Progenitor cell of endocrine pancreas (in vitro differentiated cells): ENCODE measurements around the gene IFI30. TPM values are rescaled to one million over a fixed set of nuclear protein-coding genes. Genes with fewer than 3 reads are reported as not detected.
A peak's percentile ranks its signal among the peaks of the same experiment; 100 is the strongest.

ENCODE experiments used
- DNase-seq: peaks from one replicate; pipeline ENCODE4 v3.0.0; 2021; ENCODE audit warnings: low spot score; ENCODE audit not compliant: unreplicated experiment
- H3K27ac Mint-ChIP-seq: 2 replicates; pipeline ENCODE4 v1.8.0; 2021; ENCODE audit warnings: mild to moderate bottlenecking, moderate library complexity, mixed read lengths
- H3K27me3 Mint-ChIP-seq: 2 replicates; pipeline ENCODE4 v1.8.0; 2021; ENCODE audit warnings: mixed read lengths
- H3K36me3 Mint-ChIP-seq: 2 replicates; pipeline ENCODE4 v1.8.0; 2022; ENCODE audit warnings: mixed read lengths; ENCODE audit not compliant: insufficient read depth
- H3K4me1 Mint-ChIP-seq: 2 replicates; pipeline ENCODE4 v1.8.0; 2021; ENCODE audit warnings: low read depth, mixed read lengths
- H3K4me3 Mint-ChIP-seq: 2 replicates; pipeline ENCODE4 v1.8.0; 2021; ENCODE audit warnings: low read depth, mild to moderate bottlenecking, moderate library complexity, mixed read lengths
- H3K9me3 Mint-ChIP-seq: 2 replicates; pipeline ENCODE4 v1.8.0; 2021; ENCODE audit warnings: low read depth, mixed read lengths
- total RNA-seq: library from RNA; stranded (reverse); gene quantifications from 2 replicates; pipeline ENCODE4 v1.2.1, GENCODE V29; 2021
- TF ChIP-seq, protein P1 (sequence below): fragments of 200-600 bp; sonication (generic); IDR thresholded peaks from one replicate; pipeline ENCODE4 v1.5.0; 2021; ENCODE audit warnings: antibody characterized with exemption, mild to moderate bottlenecking; ENCODE audit not compliant: unreplicated experiment

IFI30 gene
- total RNA-seq, 1 donor from 2014 or later = not detected

DNA sequence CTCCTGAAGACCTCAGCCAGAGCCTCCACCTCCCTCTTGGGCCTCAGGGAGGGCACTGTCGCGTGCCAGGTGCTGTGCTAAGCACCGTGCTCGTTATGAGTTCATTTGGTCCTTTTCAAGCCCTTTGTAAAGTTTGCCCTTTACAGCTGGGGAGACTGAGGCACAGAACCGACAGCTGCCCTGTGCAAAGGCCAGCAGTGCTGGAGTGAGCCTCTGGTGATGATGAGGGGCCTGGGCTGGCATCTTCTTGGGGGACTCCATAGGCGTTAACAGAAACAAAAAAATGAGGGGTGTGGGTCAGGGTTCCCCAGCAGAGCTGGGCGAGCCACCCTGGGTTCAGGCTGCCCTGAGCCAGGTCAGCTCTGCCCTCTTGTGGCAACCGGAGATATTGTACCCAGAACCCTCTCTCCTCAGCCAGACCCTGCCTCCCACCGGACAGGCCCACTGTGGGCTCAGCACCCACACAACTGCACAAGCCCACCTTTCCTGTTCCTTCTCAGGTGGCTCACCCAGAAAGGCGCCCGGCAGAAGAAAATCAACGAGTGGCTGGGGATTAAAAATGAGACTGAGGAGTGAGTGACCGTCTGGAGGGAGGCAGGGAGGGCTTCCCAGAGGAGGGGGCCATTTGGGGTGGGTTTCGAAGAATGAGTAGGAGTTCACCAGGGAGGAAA lies 5.5 kb upstream of the IFI30 start:
- Mint-ChIP-seq H3K9me3 (no peaks in the 10 kb centered on the region), H3K27ac (no peak overlapping the region), H3K4me3 (no peak overlapping the region), H3K4me1 (no peaks in the 10 kb centered on the region), H3K27me3 (no peaks in the 10 kb centered on the region), H3K36me3 (peaks cover 33% of the 10 kb centered on the region)
- TF ChIP-seq, protein P1, sequence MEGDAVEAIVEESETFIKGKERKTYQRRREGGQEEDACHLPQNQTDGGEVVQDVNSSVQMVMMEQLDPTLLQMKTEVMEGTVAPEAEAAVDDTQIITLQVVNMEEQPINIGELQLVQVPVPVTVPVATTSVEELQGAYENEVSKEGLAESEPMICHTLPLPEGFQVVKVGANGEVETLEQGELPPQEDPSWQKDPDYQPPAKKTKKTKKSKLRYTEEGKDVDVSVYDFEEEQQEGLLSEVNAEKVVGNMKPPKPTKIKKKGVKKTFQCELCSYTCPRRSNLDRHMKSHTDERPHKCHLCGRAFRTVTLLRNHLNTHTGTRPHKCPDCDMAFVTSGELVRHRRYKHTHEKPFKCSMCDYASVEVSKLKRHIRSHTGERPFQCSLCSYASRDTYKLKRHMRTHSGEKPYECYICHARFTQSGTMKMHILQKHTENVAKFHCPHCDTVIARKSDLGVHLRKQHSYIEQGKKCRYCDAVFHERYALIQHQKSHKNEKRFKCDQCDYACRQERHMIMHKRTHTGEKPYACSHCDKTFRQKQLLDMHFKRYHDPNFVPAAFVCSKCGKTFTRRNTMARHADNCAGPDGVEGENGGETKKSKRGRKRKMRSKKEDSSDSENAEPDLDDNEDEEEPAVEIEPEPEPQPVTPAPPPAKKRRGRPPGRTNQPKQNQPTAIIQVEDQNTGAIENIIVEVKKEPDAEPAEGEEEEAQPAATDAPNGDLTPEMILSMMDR = peak; percentile 71
- DNase-seq = no peak

DNA sequence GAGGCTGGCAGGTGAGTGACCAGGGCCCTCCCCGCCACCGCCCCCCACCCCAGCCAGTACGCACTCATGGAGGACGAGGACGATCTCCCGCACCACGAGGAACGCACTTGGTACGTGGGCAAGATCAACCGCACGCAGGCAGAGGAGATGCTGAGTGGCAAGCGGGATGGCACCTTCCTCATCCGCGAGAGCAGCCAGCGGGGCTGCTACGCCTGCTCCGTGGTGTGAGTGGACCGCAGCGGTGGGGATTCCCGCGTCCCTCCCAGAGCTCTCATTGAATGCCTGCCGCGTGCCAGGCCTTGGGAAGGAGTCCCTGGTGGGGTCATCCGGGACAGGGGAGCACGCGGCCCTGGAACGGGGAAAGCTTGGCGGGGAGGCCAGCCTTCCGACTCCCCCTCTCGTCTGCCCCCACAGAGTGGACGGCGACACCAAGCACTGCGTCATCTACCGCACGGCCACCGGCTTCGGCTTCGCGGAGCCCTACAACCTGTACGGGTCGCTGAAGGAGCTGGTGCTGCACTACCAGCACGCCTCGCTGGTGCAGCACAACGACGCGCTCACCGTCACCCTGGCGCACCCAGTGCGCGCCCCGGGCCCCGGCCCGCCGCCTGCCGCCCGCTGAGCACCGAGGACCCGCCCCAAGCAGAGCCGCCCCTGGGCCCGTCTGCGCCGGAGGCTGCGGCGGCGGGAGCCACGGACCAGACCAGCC lies 4.8 kb upstream of the IFI30 start:
- peaks cover 1% of the 10 kb centered on the region for H3K27me3 Mint-ChIP-seq
- H3K4me1 Mint-ChIP-seq = no peaks in the 10 kb centered on the region
- H3K9me3 Mint-ChIP-seq = no peaks in the 10 kb centered on the region
- TF ChIP-seq, protein P1 = no peak
- H3K4me3 Mint-ChIP-seq = no peak overlapping the region
- no peak for DNase-seq
- H3K36me3 Mint-ChIP-seq = peaks cover 29% of the 10 kb centered on the region
- no peak overlapping the region for H3K27ac Mint-ChIP-seq

DNA sequence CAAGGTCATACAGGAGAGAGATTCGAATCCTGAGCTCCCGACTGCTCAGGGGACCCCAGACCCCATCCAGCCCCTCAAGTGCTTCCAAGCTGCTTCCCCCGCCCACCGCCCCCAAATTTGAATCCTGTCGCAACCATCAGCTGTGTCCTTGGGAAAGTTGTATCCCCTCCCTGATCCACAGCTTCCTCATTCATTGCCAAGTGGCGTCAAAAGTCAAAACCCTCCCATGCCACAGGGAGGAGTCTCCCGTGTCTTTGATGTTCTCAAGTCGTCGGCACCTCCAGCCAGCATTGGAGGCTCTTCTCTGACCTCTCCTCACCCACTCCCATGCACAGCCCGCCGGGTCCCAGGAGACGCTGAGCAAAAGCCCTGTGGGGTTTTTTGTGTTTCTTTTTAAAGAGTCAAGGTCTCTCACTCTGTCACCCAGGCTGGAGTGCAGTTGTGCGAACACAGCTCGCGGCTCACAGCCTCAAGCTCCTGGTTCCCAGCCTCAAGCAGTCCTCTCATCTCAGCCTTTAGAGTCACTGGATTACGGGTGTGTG lies 2.8 kb upstream of the IFI30 start:
- DNase-seq = no peak
- TF ChIP-seq, protein P1 = no peak
- Mint-ChIP-seq H3K27me3 (peaks cover 18% of the 10 kb centered on the region), H3K4me1 (no peaks in the 10 kb centered on the region), H3K36me3 (peaks cover 24% of the 10 kb centered on the region), H3K4me3 (no peak overlapping the region), H3K9me3 (no peaks in the 10 kb centered on the region), H3K27ac (no peak overlapping the region)

DNA sequence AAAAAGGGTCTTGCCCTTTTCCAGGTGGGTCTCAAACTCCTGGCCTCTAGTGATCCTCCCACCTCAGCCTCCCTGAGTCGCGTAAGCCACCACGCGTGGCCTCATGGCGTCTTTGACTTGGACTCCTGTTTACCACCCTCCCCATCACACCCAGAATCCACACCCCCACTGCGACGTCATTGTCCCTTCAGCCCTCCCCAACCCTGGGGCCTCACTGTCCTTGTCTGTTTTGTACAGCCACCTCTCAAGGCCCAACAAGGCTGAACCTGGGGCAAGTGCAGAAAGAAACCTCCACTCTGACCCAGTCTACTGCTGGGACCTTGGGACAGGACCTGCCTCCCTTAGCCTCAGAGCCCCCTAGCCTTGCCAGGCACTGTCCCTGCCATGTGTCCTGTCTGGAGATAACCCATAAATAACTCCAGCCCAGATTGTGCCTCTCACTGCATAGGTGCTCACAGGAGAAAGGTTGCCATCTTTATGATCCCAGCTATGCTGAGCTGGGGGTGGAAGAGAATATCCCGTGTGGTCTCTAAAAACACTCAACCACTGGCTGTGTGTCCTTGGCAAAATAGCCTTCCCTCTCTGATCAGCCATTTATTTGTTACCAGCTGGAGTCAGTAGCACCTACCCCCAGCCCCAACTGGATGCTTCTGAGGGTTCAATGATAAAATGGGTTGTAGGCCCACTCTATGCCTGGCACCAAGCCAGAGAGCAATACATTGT lies 1.8 kb upstream of the IFI30 start:
- DNase-seq = no peak
- TF ChIP-seq, protein P1 = no peak

DNA sequence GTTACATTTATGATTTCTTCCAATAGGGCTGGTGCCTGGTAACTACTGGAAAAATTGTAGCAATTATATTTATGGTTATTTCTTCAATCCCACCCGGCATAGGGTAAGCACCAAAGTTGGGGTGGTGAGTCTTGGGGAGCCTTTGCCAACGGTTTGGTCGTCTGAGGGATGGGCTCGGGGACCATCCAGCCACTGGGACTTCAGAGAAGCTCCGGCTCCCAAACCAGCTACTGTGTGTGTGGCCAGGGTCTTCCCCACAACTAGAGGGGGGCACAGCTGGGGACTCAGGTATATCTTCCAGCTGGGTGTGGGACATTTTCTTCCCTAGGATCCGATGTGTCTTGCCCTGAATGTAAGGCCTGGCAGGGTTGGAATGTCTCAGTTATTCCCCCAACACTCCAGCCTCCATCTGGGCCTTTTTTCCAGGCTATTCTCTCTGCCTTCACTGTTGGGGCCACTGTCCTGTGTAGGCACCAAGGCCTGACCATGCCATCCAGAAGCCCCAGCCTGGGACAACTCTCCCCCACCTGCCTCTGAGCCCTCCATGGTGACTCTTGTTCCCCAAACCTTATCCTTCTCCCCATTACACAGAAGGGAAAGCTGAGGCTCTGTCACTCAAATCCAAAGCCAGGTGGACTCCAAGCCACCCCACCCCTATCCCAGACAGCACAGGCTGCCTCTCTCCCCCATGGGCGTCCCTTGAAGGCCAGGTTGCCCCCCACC lies 1.1 kb upstream of the IFI30 start:
- no peak for DNase-seq
- Mint-ChIP-seq H3K36me3 (peaks cover 18% of the 10 kb centered on the region), H3K9me3 (no peaks in the 10 kb centered on the region), H3K27me3 (peaks cover 22% of the 10 kb centered on the region), H3K27ac (no peak overlapping the region), H3K4me3 (no peak overlapping the region), H3K4me1 (no peaks in the 10 kb centered on the region)
- TF ChIP-seq, protein P1 = no peak

More for the DNA sequence above, 1.8 kb upstream of the IFI30 start:
- no peaks in the 10 kb centered on the region for H3K4me1 Mint-ChIP-seq
- H3K27ac Mint-ChIP-seq = no peak overlapping the region
- peaks cover 21% of the 10 kb centered on the region for H3K36me3 Mint-ChIP-seq
- no peaks in the 10 kb centered on the region for H3K9me3 Mint-ChIP-seq
- peaks cover 18% of the 10 kb centered on the region for H3K27me3 Mint-ChIP-seq
- H3K4me3 Mint-ChIP-seq = no peak overlapping the region
